Keratinocyte (primary cell): ENCODE data around the gene HSPG2. TPM values are rescaled to one million over a fixed set of nuclear protein-coding genes. Genes with fewer than 3 reads are reported as not detected.

Experiments
- DNase-seq: peaks from one replicate; pipeline ENCODE4 v3.0.0-alpha.2; 2011; ENCODE audit warnings: low read depth, missing footprints, low spot score
- FAIRE-seq: peaks from 2 replicates; lab custom pipeline; 2011; peaks lifted over from hg19 to GRCh38; lab: Jason Lieb, UNC
- H2AFZ ChIP-seq: 2 replicates; pipeline ENCODE4 v1.6.0; 2012; ENCODE audit warnings: low read length, control low read depth, inconsistent platforms; ENCODE audit not compliant: control insufficient read depth
- H3K27ac ChIP-seq: 2 replicates; pipeline ENCODE4 v1.5.1; 2011; ENCODE audit warnings: low read length; ENCODE audit not compliant: control insufficient read depth, insufficient read depth
- H3K27me3 ChIP-seq: 3 replicates; pipeline ENCODE4 v1.6.0; 2011; ENCODE audit warnings: low read length; ENCODE audit not compliant: control insufficient read depth, insufficient read depth; ENCODE audit errors: extremely low read depth
- H3K36me3 ChIP-seq, 2 experiments: 2 replicates in 1 of 2; 3 replicates in 1 of 2; pipeline ENCODE4 v1.5.1; 2011; ENCODE audit warnings: low read length in 2 of 2, mild to moderate bottlenecking in 1 of 2; ENCODE audit not compliant: control insufficient read depth in 2 of 2, insufficient read depth in 2 of 2; ENCODE audit errors: extremely low read depth in 1 of 2
- H3K4me1 ChIP-seq: 3 replicates; pipeline ENCODE4 v1.5.1; 2011; ENCODE audit warnings: low read length; ENCODE audit not compliant: control insufficient read depth, insufficient read depth; ENCODE audit errors: extremely low read depth
- H3K4me2 ChIP-seq: 3 replicates; pipeline ENCODE4 v1.6.0; 2011; ENCODE audit warnings: low read depth, low read length; ENCODE audit not compliant: control insufficient read depth, insufficient read depth; ENCODE audit errors: extremely low read depth
- H3K4me3 ChIP-seq, 3 experiments: fragments of 200-600 bp in 1 of 3; sonication (generic) in 1 of 3; 2 replicates in 2 of 3; 3 replicates in 1 of 3; pipeline ENCODE4 v1.5.1; 2011 to 2016; ENCODE audit warnings: low read length in 3 of 3, mild to moderate bottlenecking in 3 of 3, control low read depth in 2 of 3, inconsistent platforms in 1 of 3, low read depth in 1 of 3, mixed read lengths in 1 of 3, mixed run types in 1 of 3, moderate library complexity in 1 of 3; ENCODE audit not compliant: control insufficient read depth in 2 of 3, insufficient read depth in 2 of 3; ENCODE audit errors: extremely low read depth in 1 of 3
- H3K79me2 ChIP-seq: 2 replicates; pipeline ENCODE4 v1.6.0; 2012; ENCODE audit warnings: low read length; ENCODE audit not compliant: control insufficient read depth, insufficient read depth
- H3K9ac ChIP-seq: 3 replicates; pipeline ENCODE4 v1.6.0; 2011; ENCODE audit warnings: low read length; ENCODE audit not compliant: control insufficient read depth, insufficient read depth; ENCODE audit errors: extremely low read depth
- H3K9me1 ChIP-seq: 3 replicates; pipeline ENCODE4 v1.6.0; 2011; ENCODE audit warnings: low read length; ENCODE audit not compliant: control insufficient read depth, insufficient read depth; ENCODE audit errors: extremely low read depth
- H3K9me3 ChIP-seq: 2 replicates; pipeline ENCODE4 v1.5.1; 2012; ENCODE audit warnings: low read depth, low read length; ENCODE audit not compliant: control insufficient read depth
- H4K20me1 ChIP-seq: 3 replicates; pipeline ENCODE4 v1.6.0; 2011; ENCODE audit warnings: low read length; ENCODE audit not compliant: control insufficient read depth, insufficient read depth; ENCODE audit errors: extremely low read depth
- CTCF ChIP-seq, 3 experiments: IDR thresholded peaks in 1 of 3; conservative IDR thresholded peaks in 1 of 3; optimal IDR thresholded peaks in 1 of 3; 2 replicates in 2 of 3; 3 replicates in 1 of 3; pipeline versions ENCODE3 to v1.5.1; 2011; ENCODE audit warnings: low read length in 3 of 3, mild to moderate bottlenecking in 3 of 3, moderate library complexity in 2 of 3, control low read depth in 1 of 3, inconsistent platforms in 1 of 3; ENCODE audit not compliant: insufficient read depth in 2 of 3; ENCODE audit errors: extremely low read depth in 1 of 3
- EZH2 ChIP-seq: IDR thresholded peaks from one replicate; pipeline ENCODE4 v1.6.1; 2012; ENCODE audit warnings: inconsistent platforms, mild to moderate bottlenecking, low read length, moderate library complexity
- dilution Hi-C: fragments of 300-500 bp; cut with MboI; formaldehyde crosslinking; loops from one replicate; pipeline ENCODE4 v1.7.0; 2020; ENCODE audit warnings: low sequenced_read_pairs; ENCODE audit not compliant: extremely low pct_ligation_motif_present
- polyA plus RNA-seq, 5 experiments: library from polyadenylated mRNA; depleted of rRNA in 3 of 5; stranded (reverse) in 3 of 5; stranded (forward) in 1 of 5; unstranded in 1 of 5; fragments of >200 nt; gene quantifications; 1 replicate in 1 of 5; 2 replicates in 3 of 5; 3 replicates in 1 of 5; pipeline versions ENCODE4 v1.2.1 to v1.2.3, GENCODE V29; 2011 to 2012; ENCODE audit warnings: missing spikeins in 2 of 5, low read depth in 1 of 5, low replicate concordance in 1 of 5

The HSPG2 gene
- polyA plus RNA-seq, 1 donor (not counting 4 experiments of a cell fraction or from before 2014, with no cell fraction given) = 9.0 TPM

GRCh38 chr1:21857142-21857839 is 79.8 kb downstream of the HSPG2 start:
- Histone ChIP-seq H3K9ac (no peak overlapping the region), H3K9me3 (no peaks in the 10 kb centered on the region), H2AFZ (no peak overlapping the region), H3K27me3 (no peaks in the 10 kb centered on the region), H3K79me2 (no peaks in the 10 kb centered on the region), H3K4me3 (no peak overlapping the region), H3K4me2 (no peak overlapping the region), H3K4me1 (peaks cover 8% of the 10 kb centered on the region), H3K36me3 (peaks cover 43 to 65% of the 10 kb centered on the region in 2 experiments), H3K27ac (no peak overlapping the region), H4K20me1 (peaks cover 3% of the 10 kb centered on the region), H3K9me1 (no peaks in the 10 kb centered on the region)
- no peak for TF ChIP-seq EZH2
- no peak for TF ChIP-seq CTCF (optimal IDR thresholded peaks at IDR 0.05 in 1 of 3, IDR thresholded peaks at IDR 0.05 in 1 of 3, conservative IDR thresholded peaks at IDR 0.05 in 1 of 3; ENCODE audit: extremely low read depth in 1 of 3, insufficient read depth in 2 of 3, low read length in 3 of 3)
- no peak for DNase-seq
- dilution Hi-C loops = no loop called here
- FAIRE-seq = no peak

- H3K27me3 ChIP-seq = no peaks in the 10 kb centered on the region
- H2AFZ ChIP-seq = no peak overlapping the region
- peaks cover 4% of the 10 kb centered on the region for H3K4me1 ChIP-seq
- H3K9ac ChIP-seq = no peak overlapping the region
- TF ChIP-seq CTCF (optimal IDR thresholded peaks at IDR 0.05 in 1 of 3, IDR thresholded peaks at IDR 0.05 in 1 of 3, conservative IDR thresholded peaks at IDR 0.05 in 1 of 3; ENCODE audit: extremely low read depth in 1 of 3, insufficient read depth in 2 of 3, low read length in 3 of 3) (no peak), EZH2 (no peak)
- H3K9me1 ChIP-seq = no peaks in the 10 kb centered on the region
- H3K27ac ChIP-seq = no peak overlapping the region
- H3K36me3 ChIP-seq = peaks cover 28 to 58% of the 10 kb centered on the region in 2 experiments
- H3K79me2 ChIP-seq = no peaks in the 10 kb centered on the region
- no peaks in the 10 kb centered on the region for H4K20me1 ChIP-seq
- no peak for FAIRE-seq
- H3K4me2 ChIP-seq = no peak overlapping the region
- H3K4me3 ChIP-seq = no peak overlapping the region
- DNase-seq = no peak
- H3K9me3 ChIP-seq = no peaks in the 10 kb centered on the region
- dilution Hi-C loops = no loop called here
Measured at GRCh38 chr1:21855257-21856096, 81.6 kb downstream of the HSPG2 start.
